Muscle layer of colon (tissue), 2 donors: ENCODE measurements around the gene FAM13B.

Experiments used
- H3K27ac ChIP-seq: one replicate; pipeline ENCODE4 v1.7.0; 2013; ENCODE audit warnings: low read depth, mild to moderate bottlenecking, low read length, moderate library complexity
- H3K27me3 ChIP-seq, 2 donors: one replicate each; pipeline ENCODE4 v1.7.0; 2013; ENCODE audit warnings: low read length in 2 of 2, mild to moderate bottlenecking in 2 of 2; ENCODE audit not compliant: insufficient read depth in 2 of 2, control insufficient read depth in 1 of 2
- H3K36me3 ChIP-seq: one replicate; pipeline ENCODE4 v1.7.0; 2013; ENCODE audit warnings: mild to moderate bottlenecking, low read length; ENCODE audit not compliant: insufficient read depth
- H3K4me1 ChIP-seq: one replicate; pipeline ENCODE4 v1.7.0; 2013; ENCODE audit warnings: mild to moderate bottlenecking, low read length; ENCODE audit not compliant: insufficient read depth
- H3K4me3 ChIP-seq, 2 donors: one replicate each; pipeline ENCODE4 v1.7.0; 2013; ENCODE audit warnings: low read length in 2 of 2, low read depth in 1 of 2, mild to moderate bottlenecking in 1 of 2, moderate library complexity in 1 of 2
- H3K9ac ChIP-seq: one replicate; pipeline ENCODE4 v1.7.0; 2013; ENCODE audit warnings: low read length
- H3K9me3 ChIP-seq: one replicate; pipeline ENCODE4 v1.7.0; 2013; ENCODE audit warnings: mild to moderate bottlenecking, low read length
- donor health status: abdominal sarcoma.
- donor health status: Adenocarcinoma of cecum.

The FAM13B gene

DNA sequence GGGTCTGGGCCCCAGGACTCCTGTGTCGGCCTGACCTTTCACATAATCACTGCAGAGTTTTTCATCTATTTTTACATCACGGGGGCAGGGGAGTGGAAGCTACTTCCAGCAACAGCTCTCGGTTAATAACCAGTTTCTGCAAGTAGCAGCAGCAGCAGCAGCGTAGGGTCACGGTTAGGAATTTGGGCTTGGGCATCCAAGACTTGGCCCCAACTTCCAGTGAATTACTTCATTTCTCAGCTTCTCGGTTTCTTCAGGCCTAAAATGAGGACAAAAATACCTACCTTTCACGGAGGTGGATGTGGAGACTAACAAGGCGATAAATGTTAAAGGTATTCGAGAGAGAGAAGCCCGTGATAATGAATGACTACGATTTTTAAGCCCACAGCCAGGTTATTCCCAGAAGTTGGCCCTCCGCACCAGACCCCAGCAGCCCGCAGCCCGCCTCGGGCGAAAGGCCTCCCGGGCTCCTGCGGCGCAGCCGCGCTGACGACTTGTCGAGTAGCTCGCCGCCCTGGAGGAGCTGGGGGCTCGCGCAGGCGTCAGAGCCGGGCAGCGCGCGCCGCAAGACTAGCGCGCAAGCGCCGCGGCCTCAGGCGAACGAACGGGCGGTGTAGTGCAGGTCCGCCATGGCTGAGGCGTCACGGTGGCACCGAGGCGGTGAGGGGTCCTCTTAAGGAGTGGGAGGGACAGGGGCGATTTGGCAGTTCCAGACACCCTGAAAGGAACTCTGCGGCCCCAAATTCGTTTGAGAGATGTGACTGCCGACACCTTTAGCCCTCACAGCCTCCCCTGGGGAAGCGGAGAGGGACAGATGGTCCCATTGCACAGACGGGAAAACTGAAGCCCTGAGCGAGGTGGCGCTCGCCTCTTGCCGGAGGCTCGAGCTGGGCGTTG is 143.8 kb downstream of the FAM13B start, which contains the start of gene PKD2L2:
TSS of gene PKD2L2 (plus strand) at position 595 of the 897 bp plus-strand sequence. CDS start at position 630, 35 bp downstream.
- no peaks in the 10 kb centered on the region for H3K27me3 ChIP-seq
- peak within 1 kb of the TSS; percentile 56 to 62 for H3K4me3 ChIP-seq
- H3K27ac ChIP-seq: peak within 1 kb of the TSS; percentile 39
- peaks cover 4% of the 10 kb centered on the region for H3K4me1 ChIP-seq
- no peaks in the 10 kb centered on the region for H3K9me3 ChIP-seq
- no peaks in the 10 kb centered on the region for H3K36me3 ChIP-seq
- H3K9ac ChIP-seq: no peak within 1 kb of the TSS

DNA sequence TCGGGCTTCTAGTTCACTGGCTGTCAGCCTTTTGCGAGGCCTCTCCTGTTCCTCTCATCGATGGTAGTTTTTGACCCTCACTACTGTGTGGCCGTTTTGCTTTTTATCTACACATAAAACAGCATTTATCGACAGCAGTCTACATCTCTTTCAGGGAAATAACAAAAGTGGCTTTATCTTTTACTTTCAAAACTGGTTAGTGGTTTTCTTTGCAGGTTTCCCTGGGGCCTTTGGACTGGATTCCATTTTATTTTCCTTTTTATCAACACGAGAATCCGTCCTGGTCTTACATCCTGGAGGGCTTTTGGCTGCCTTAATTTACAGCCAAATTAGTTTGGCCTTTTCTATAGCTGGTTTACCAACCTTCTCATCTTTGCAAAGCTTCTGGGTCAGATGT is 144.4 kb downstream of the FAM13B start:
- peak overlapping the region; percentile 56 to 62 for H3K4me3 ChIP-seq

More for the DNA sequence above, 144.4 kb downstream of the FAM13B start:
- H3K36me3 ChIP-seq: no peaks in the 10 kb centered on the region
- H3K9ac ChIP-seq: no peak overlapping the region
- H3K9me3 ChIP-seq: no peaks in the 10 kb centered on the region
- H3K27ac ChIP-seq: peak overlapping the region; percentile 39
- H3K27me3 ChIP-seq: no peaks in the 10 kb centered on the region
- H3K4me1 ChIP-seq: peaks cover 4% of the 10 kb centered on the region
